Upper lobe of left lung (tissue), 4 donors: Measurements from ENCODE around the gene DVL2.

Experiments
- POLR2A ChIP-seq, 4 donors: fragments of 450-650 bp; IDR thresholded peaks; one replicate each; pipeline ENCODE4 v1.5.1; 2016 to 2017; ENCODE audit warnings: antibody characterized with exemption in 4 of 4, mild to moderate bottlenecking in 2 of 4
- TF ChIP-seq, protein P1 (sequence below), 6 experiments: fragments of 450-650 bp in 4 of 6; fragments of 200-600 bp in 2 of 6; sonication (generic) in 2 of 6; IDR thresholded peaks; one replicate each; pipeline ENCODE4 v1.5.1; 2016 to 2019; ENCODE audit warnings: antibody characterized with exemption in 6 of 6

DNA sequence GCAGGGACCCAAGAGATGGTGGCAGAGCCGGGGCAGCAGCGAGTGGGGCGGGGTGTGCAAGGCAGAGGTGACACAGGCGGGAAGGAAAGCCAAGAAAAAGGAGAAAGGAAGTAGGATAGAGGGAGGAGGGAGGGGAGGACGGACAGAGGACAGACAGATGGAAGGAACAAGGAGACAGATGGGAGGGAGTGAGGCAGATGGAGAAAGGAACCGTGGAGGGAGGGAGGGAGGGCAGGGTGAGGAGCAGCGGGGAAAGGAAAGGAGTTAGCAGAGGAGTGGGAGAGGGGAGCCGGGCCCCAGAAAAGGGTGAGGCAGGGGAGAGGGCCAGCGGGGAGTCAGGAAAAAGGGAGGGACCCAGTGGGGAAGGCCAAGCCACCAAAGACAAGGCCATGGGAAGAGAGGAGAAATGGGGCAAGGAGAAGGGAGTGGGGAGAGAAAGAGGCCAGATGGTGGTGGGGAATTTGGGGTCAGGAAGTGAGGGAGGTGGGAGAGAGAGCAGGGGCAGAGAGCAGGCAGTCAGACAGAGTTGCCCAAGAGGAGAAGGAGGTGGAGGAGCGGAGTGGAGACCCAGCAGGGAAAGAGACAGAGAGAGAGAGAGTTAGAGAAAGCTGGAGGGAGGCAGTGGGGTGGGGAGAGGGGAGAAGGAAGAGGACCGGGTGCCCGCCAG, 41.9 kb downstream of the DVL2 start:
- TF ChIP-seq, protein P1, sequence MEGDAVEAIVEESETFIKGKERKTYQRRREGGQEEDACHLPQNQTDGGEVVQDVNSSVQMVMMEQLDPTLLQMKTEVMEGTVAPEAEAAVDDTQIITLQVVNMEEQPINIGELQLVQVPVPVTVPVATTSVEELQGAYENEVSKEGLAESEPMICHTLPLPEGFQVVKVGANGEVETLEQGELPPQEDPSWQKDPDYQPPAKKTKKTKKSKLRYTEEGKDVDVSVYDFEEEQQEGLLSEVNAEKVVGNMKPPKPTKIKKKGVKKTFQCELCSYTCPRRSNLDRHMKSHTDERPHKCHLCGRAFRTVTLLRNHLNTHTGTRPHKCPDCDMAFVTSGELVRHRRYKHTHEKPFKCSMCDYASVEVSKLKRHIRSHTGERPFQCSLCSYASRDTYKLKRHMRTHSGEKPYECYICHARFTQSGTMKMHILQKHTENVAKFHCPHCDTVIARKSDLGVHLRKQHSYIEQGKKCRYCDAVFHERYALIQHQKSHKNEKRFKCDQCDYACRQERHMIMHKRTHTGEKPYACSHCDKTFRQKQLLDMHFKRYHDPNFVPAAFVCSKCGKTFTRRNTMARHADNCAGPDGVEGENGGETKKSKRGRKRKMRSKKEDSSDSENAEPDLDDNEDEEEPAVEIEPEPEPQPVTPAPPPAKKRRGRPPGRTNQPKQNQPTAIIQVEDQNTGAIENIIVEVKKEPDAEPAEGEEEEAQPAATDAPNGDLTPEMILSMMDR (IDR thresholded peaks at IDR 0.05), result no peak
- TF ChIP-seq POLR2A (IDR thresholded peaks at IDR 0.05), result no peak
